OCI-LY1 (cell line): ENCODE data around the gene KIF11.

ENCODE experiments used
- H2AFZ ChIP-seq: fragments of 200-600 bp; sonication (generic), shearing (Covaris generic); 2 replicates; pipeline ENCODE4 v1.6.0; 2014; ENCODE audit warnings: antibody characterized with exemption, mild to moderate bottlenecking, low read length
- H3F3A ChIP-seq: fragments of 200-600 bp; sonication (generic), shearing (Covaris generic); 2 replicates; pipeline ENCODE4 v1.6.0; 2014; ENCODE audit warnings: mild to moderate bottlenecking, antibody characterized with exemption, low read length, moderate library complexity; ENCODE audit not compliant: insufficient read depth
- H3K27ac ChIP-seq: fragments of 200-600 bp; sonication (generic); 2 replicates; pipeline ENCODE4 v1.5.1; 2014; ENCODE audit warnings: low read length, mixed run types, mild to moderate bottlenecking, low read depth; ENCODE audit not compliant: poor library complexity, severe bottlenecking
- H3K27me3 ChIP-seq: fragments of 200-600 bp; sonication (generic); 2 replicates; pipeline ENCODE4 v1.6.0; 2014; ENCODE audit warnings: antibody characterized with exemption, mild to moderate bottlenecking, low read length, moderate library complexity; ENCODE audit not compliant: insufficient read depth
- H3K36me3 ChIP-seq: fragments of 200-600 bp; sonication (generic); 2 replicates; pipeline ENCODE4 v1.6.1; 2014; ENCODE audit warnings: mild to moderate bottlenecking, antibody characterized with exemption, low read length, moderate library complexity, mixed read lengths; ENCODE audit not compliant: insufficient read depth
- H3K4me1 ChIP-seq: fragments of 200-600 bp; sonication (generic); 2 replicates; pipeline ENCODE4 v1.5.1; 2014; ENCODE audit warnings: mild to moderate bottlenecking, low read length, moderate library complexity; ENCODE audit not compliant: insufficient read depth, severe bottlenecking
- H3K4me2 ChIP-seq: fragments of 200-600 bp; sonication (generic), shearing (Covaris generic); 2 replicates; pipeline ENCODE4 v1.6.1; 2014; ENCODE audit warnings: low read length
- H3K4me3 ChIP-seq: fragments of 200-600 bp; sonication (generic); 2 replicates; pipeline ENCODE4 v1.5.1; 2014; ENCODE audit warnings: low read length, low read depth, mild to moderate bottlenecking, mixed read lengths; ENCODE audit not compliant: poor library complexity, severe bottlenecking
- H3K79me2 ChIP-seq: fragments of 200-600 bp; shearing (Covaris generic); 2 replicates; pipeline ENCODE4 v1.6.1; 2016; ENCODE audit warnings: mixed run types, low read length, mixed read lengths; ENCODE audit not compliant: insufficient read depth
- H3K9ac ChIP-seq: fragments of 200-600 bp; sonication (generic), shearing (Covaris generic); 2 replicates; pipeline ENCODE4 v1.6.1; 2014; ENCODE audit warnings: mild to moderate bottlenecking, low read length, mixed read lengths
- H3K9me2 ChIP-seq: fragments of 200-600 bp; sonication (generic), shearing (Covaris generic); 2 replicates; pipeline ENCODE4 v1.6.1; 2014; ENCODE audit warnings: low read depth, mild to moderate bottlenecking, low read length, mixed read lengths
- H3K9me3 ChIP-seq: fragments of 200-600 bp; shearing (Covaris generic); 2 replicates; pipeline ENCODE4 v1.6.1; 2014; ENCODE audit warnings: low read length, mixed read lengths
- H4K20me1 ChIP-seq: fragments of 200-600 bp; sonication (generic), shearing (Covaris generic); 2 replicates; pipeline ENCODE4 v1.6.0; 2016; ENCODE audit warnings: mild to moderate bottlenecking, low read length; ENCODE audit not compliant: insufficient read depth
- EZH2 ChIP-seq: fragments of 200-600 bp; sonication (generic), shearing (Covaris generic); IDR thresholded peaks from 2 replicates; pipeline ENCODE4 v1.8.0; 2017; ENCODE audit warnings: borderline replicate concordance, mixed run types, mild to moderate bottlenecking, antibody characterized with exemption, low read length, moderate library complexity, mixed read lengths
- TF ChIP-seq, protein P1 (sequence below): fragments of 200-600 bp; sonication (generic), shearing (Covaris generic); IDR thresholded peaks from 2 replicates; pipeline ENCODE4 v1.5.1; 2017; ENCODE audit warnings: mild to moderate bottlenecking, antibody characterized with exemption, low read length, moderate library complexity, mixed read lengths

KIF11 gene

DNA sequence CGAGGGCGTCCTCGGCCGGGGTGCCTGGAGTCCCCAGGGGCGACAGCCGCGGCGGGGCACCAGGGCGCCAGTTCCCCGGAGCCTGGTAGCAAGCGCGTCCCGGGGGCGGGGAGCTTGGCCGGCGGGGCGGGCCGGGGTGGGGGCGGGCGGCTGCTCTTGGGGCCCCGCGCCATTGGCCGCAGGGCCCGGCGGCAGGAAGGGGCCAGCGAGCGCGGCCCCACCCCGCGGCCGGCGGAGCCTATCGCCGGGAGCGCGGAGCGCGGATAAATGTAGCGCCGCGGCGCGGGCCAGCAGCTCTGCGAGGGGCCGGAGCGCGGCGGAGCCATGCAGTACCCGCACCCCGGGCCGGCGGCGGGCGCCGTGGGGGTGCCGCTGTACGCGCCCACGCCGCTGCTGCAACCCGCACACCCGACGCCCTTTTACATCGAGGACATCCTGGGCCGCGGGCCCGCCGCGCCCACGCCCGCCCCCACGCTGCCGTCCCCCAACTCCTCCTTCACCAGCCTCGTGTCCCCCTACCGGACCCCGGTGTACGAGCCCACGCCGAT, 96.8 kb downstream of the KIF11 start, which contains the start of gene HHEX:
HHEX (plus strand) TSS at position 293 of the 548 bp plus-strand sequence; CDS start at position 325, 32 bp downstream.
- no peaks in the 10 kb centered on the region for H3K79me2 ChIP-seq
- H3K4me1 ChIP-seq = peaks cover 25% of the 10 kb centered on the region
- H3K9ac ChIP-seq = peak within 1 kb of the TSS; percentile 37; the same call in 1 of the 2 replicates
- H4K20me1 ChIP-seq = no peaks in the 10 kb centered on the region
- H3K4me3 ChIP-seq = peak within 1 kb of the TSS; percentile 60
- H3K27me3 ChIP-seq = no peaks in the 10 kb centered on the region
- H3F3A ChIP-seq = no peaks in the 10 kb centered on the region
- H2AFZ ChIP-seq = no peak within 1 kb of the TSS
- no peak for TF ChIP-seq EZH2
- TF ChIP-seq, protein P1, sequence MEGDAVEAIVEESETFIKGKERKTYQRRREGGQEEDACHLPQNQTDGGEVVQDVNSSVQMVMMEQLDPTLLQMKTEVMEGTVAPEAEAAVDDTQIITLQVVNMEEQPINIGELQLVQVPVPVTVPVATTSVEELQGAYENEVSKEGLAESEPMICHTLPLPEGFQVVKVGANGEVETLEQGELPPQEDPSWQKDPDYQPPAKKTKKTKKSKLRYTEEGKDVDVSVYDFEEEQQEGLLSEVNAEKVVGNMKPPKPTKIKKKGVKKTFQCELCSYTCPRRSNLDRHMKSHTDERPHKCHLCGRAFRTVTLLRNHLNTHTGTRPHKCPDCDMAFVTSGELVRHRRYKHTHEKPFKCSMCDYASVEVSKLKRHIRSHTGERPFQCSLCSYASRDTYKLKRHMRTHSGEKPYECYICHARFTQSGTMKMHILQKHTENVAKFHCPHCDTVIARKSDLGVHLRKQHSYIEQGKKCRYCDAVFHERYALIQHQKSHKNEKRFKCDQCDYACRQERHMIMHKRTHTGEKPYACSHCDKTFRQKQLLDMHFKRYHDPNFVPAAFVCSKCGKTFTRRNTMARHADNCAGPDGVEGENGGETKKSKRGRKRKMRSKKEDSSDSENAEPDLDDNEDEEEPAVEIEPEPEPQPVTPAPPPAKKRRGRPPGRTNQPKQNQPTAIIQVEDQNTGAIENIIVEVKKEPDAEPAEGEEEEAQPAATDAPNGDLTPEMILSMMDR = no peak
- no peaks in the 10 kb centered on the region for H3K36me3 ChIP-seq
- no peak within 1 kb of the TSS for H3K27ac ChIP-seq
- no peaks in the 10 kb centered on the region for H3K9me2 ChIP-seq
- H3K9me3 ChIP-seq = no peaks in the 10 kb centered on the region
- H3K4me2 ChIP-seq = peak within 1 kb of the TSS; percentile 79

DNA sequence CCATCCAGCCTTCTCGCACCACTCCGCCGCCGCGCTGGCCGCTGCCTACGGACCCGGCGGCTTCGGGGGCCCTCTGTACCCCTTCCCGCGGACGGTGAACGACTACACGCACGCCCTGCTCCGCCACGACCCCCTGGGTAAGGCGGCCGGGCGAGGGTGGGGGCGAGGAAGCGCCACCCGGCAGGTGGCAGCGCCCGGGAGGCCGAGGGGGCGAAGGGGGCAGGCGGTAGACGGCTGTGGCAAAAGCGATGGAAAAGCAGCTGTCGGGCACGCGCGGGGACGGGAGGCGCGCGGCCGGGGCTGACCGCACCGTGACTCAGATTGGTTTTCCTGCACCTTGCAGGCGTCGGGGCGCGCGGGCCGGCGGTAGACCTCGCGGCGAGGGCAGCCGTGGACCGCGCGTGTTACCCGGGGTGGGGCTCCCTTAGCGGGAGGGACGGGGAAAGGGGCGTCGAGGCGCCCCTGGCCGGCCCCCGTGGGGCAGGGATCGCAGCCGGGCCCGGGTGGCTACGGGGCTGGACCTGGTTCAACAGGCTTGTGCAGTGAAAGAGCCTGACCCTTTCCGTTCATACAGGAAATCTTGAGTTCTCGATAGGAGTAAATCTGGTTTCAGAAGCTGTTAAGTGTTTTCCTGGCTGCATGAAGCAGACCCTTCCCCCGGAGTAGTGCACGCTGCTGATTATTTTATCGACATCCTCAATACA, 97.4 kb downstream of the KIF11 start:
- Histone ChIP-seq H3F3A (no peaks in the 10 kb centered on the region), H3K4me3 (peak overlapping the region; percentile 60), H3K27me3 (no peaks in the 10 kb centered on the region), H3K79me2 (no peaks in the 10 kb centered on the region), H3K9me3 (no peaks in the 10 kb centered on the region), H3K4me2 (peak overlapping the region; percentile 69), H3K9ac (peak overlapping the region; percentile 37; the same call in 1 of the 2 replicates), H2AFZ (no peak overlapping the region), H3K36me3 (no peaks in the 10 kb centered on the region), H4K20me1 (no peaks in the 10 kb centered on the region), H3K4me1 (peaks cover 25% of the 10 kb centered on the region), H3K27ac (no peak overlapping the region), H3K9me2 (no peaks in the 10 kb centered on the region)
- no peak for TF ChIP-seq EZH2
- TF ChIP-seq, protein P1 = no peak

DNA sequence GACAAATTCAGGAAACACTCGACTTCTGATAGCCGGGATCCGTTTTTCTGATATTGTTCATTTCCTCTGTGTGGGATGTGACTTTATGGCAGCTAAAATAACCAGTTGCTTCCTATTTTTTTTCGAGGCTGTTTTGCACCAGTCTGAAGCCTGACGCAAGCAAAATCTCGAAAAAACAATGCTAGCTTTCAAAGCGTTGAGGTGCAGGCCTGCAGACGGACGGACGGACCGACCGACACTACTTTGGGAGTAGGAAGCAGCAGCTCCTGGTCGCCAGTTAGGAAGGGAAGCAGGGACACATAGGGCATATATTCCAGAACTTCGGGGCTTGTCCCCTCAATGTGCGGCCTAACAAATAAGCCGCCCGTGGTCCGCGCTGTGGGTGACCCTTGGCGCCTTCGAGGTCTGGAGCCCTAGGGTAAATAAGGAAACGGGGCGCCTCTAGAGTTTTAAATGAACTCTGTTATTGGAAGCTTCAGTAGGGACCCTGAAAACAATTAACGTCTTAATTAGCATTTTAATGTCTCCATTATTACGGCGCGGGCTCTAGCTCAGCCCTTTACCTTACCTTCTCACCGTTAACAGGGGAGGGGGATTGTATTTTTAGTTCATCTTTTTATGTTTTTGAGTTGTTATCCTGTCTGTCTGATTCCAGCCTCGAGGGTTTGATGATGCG, 98.1 kb downstream of the KIF11 start:
- no peak overlapping the region for H3K27ac ChIP-seq
- no peak for TF ChIP-seq EZH2
- TF ChIP-seq, protein P1 = no peak
- no peak overlapping the region for H2AFZ ChIP-seq
- no peaks in the 10 kb centered on the region for H3K9me3 ChIP-seq
- H3K4me3 ChIP-seq = peak overlapping the region; percentile 60
- no peaks in the 10 kb centered on the region for H3K36me3 ChIP-seq
- H3K9ac ChIP-seq = no peak overlapping the region; the same call in 1 of the 2 replicates
- peaks cover 25% of the 10 kb centered on the region for H3K4me1 ChIP-seq
- no peaks in the 10 kb centered on the region for H4K20me1 ChIP-seq
- H3K79me2 ChIP-seq = no peaks in the 10 kb centered on the region
- H3F3A ChIP-seq = no peaks in the 10 kb centered on the region
- no peaks in the 10 kb centered on the region for H3K9me2 ChIP-seq
- H3K4me2 ChIP-seq = peak overlapping the region; percentile 69
- no peaks in the 10 kb centered on the region for H3K27me3 ChIP-seq
